ENCODE data around the gene REV3L. TPM values are rescaled to one million over a fixed set of nuclear protein-coding genes. Genes with fewer than 3 reads are reported as not detected.

The REV3L gene
- total RNA-seq, 1 experiment from 2014 or later = 5.3 TPM

DNA sequence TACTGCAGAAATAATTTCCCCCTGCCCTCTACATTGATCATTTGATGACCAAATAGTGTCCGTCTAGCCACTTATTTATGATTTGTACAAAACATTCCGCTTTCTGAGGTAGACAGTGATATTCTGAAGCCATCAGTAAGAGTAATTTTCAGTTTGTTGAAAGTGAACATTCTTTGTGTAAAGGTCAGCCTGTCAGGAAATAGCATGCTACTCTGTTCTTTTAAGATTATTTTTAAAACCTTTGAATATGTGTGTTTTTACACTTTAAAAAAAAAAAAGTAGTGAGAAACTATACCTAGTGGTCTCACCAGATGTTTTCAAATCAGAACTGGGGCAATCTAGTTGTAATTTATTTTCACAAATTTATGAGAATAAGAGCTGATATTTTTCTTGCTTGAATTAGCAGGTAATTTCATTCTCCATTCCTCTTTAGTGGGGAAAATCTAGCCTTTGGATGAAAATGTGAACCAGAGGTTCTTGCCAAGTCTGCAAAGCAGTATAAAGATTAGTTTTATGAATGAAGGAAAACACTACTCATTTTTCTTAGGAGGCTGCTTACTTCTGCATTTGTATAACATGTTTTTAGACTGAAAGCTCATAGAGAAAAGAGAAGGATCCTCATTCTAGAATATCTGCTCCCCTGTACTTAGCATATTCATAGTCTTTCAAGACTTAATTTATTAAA, 12.1 kb upstream of the REV3L start:
- no peaks in the 10 kb centered on the region for H3K9me3 ChIP-seq (ENCODE audit: control insufficient read depth, low read depth, low read length)
- H3K27ac ChIP-seq (ENCODE audit: insufficient read length, low read depth, low read length) = no peak overlapping the region
- no peaks in the 10 kb centered on the region for H3K4me1 ChIP-seq (ENCODE audit: insufficient read depth, low read length)
- no peaks in the 10 kb centered on the region for H3K79me1 ChIP-seq (ENCODE audit: insufficient read depth, low read depth, low read length, poor library complexity, severe bottlenecking)
- no peak overlapping the region for H2BK15ac ChIP-seq (ENCODE audit: low read depth, low read length)
- Mint-ChIP-seq H3K36me3 (ENCODE audit: insufficient read depth in 1 of 3, low read depth in 3 of 3) (peaks cover 0 to 2% (median 0%) of the 10 kb centered on the region in 3 experiments; a peak in 1 of 7 replicates), H3K9me3 (no peaks in the 10 kb centered on the region), H3K4me3 (no peak overlapping the region), H3K27ac (no peak overlapping the region), H3K4me1 (peaks cover 2 to 6% of the 10 kb centered on the region in 2 experiments), H3K27me3 (ENCODE audit: low read depth) (no peaks in the 10 kb centered on the region)
- H3K56ac ChIP-seq (ENCODE audit: insufficient read length, low read depth, low read length) = no peak overlapping the region
- no peaks in the 10 kb centered on the region for H3K27me3 ChIP-seq (ENCODE audit: insufficient read depth, low read length)
- H2BK20ac ChIP-seq (ENCODE audit: low read depth, low read length, poor library complexity, severe bottlenecking) = no peak overlapping the region
- H4K20me1 ChIP-seq (ENCODE audit: control insufficient read depth, insufficient read depth, insufficient read length) = no peaks in the 10 kb centered on the region
- no peaks in the 10 kb centered on the region for H3K23me2 ChIP-seq (ENCODE audit: insufficient read length, low read depth, low read length, poor library complexity, severe bottlenecking)
- H3T11ph ChIP-seq (ENCODE audit: low read length) = no peak overlapping the region
- no peak overlapping the region for H3K4me2 ChIP-seq (ENCODE audit: insufficient read depth, insufficient read length, low read length)
- TF ChIP-seq, protein P1, sequence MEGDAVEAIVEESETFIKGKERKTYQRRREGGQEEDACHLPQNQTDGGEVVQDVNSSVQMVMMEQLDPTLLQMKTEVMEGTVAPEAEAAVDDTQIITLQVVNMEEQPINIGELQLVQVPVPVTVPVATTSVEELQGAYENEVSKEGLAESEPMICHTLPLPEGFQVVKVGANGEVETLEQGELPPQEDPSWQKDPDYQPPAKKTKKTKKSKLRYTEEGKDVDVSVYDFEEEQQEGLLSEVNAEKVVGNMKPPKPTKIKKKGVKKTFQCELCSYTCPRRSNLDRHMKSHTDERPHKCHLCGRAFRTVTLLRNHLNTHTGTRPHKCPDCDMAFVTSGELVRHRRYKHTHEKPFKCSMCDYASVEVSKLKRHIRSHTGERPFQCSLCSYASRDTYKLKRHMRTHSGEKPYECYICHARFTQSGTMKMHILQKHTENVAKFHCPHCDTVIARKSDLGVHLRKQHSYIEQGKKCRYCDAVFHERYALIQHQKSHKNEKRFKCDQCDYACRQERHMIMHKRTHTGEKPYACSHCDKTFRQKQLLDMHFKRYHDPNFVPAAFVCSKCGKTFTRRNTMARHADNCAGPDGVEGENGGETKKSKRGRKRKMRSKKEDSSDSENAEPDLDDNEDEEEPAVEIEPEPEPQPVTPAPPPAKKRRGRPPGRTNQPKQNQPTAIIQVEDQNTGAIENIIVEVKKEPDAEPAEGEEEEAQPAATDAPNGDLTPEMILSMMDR (conservative IDR thresholded peaks at IDR 0.05) = no peak
- no peak for DNase-seq
- WGBS (ENCODE audit: extremely low coverage, insufficient read length, low lambda C conversion rate) = no CpG with 5 or more reads among the region's 2 CpGs
- H2AFZ ChIP-seq (ENCODE audit: low read length) = no peak overlapping the region
- H3K14ac ChIP-seq (ENCODE audit: insufficient read depth, low read length) = no peak overlapping the region
- H4K8ac ChIP-seq (replicated peaks; ENCODE audit: insufficient read length, low read depth, low read length) = no peak overlapping the region
- no peak overlapping the region for H2BK5ac ChIP-seq (ENCODE audit: insufficient read length, low read length)
- no peak overlapping the region for H2BK12ac ChIP-seq (ENCODE audit: insufficient read length, low read depth, low read length)
- H2BK120ac ChIP-seq (ENCODE audit: low read depth, low read length, poor library complexity, severe bottlenecking) = no peak overlapping the region
- H3K4ac ChIP-seq (ENCODE audit: low read depth, low read length) = no peak overlapping the region
- no peak overlapping the region for H3K9ac ChIP-seq (ENCODE audit: extremely low read depth, insufficient read length, low read length)
- no peaks in the 10 kb centered on the region for H3K79me2 ChIP-seq (ENCODE audit: insufficient read depth, low read length)
- H2AK5ac ChIP-seq (ENCODE audit: insufficient read length, low read length) = no peak overlapping the region
- H3K23ac ChIP-seq (ENCODE audit: insufficient read length, low read depth, low read length) = no peak overlapping the region
- H4K91ac ChIP-seq (ENCODE audit: insufficient read length, low read depth, low read length) = no peak overlapping the region
- H3K18ac ChIP-seq (ENCODE audit: insufficient read length, low read depth, low read length) = no peak overlapping the region
- no peak overlapping the region for H4K5ac ChIP-seq (ENCODE audit: insufficient read length, low read depth, low read length)

All from H9 (cell line).